H1 (cell line): ENCODE data around the gene SLC5A11. TPM values are rescaled to one million over a fixed set of nuclear protein-coding genes. Genes with fewer than 3 reads are reported as not detected.

ENCODE experiments used
- CTCF ChIA-PET: fragments of 300-600 bp; sonication (Branson Sonifier 250); formaldehyde crosslinking; loops from one replicate; lab custom pipeline; 2021; ENCODE audit not compliant: partially characterized antibody; lab: Charles Lee
- POLR2A ChIA-PET: fragments of 300-600 bp; sonication (Branson Sonifier 250); formaldehyde crosslinking; loops from one replicate; lab custom pipeline; 2021; ENCODE audit warnings: inconsistent platforms; ENCODE audit not compliant: partially characterized antibody; lab: Charles Lee
- DNase-seq, 2 experiments: peaks; one replicate each; pipeline versions ENCODE4 v3.0.0 to v3.0.0-alpha.2; 2010 to 2022; ENCODE audit warnings: low spot score in 2 of 2, low read depth in 1 of 2, mixed read lengths in 1 of 2
- FAIRE-seq: peaks from 2 replicates; lab custom pipeline; 2011; peaks lifted over from hg19 to GRCh38; lab: Jason Lieb, UNC
- H2AFZ ChIP-seq: 2 replicates; pipeline ENCODE4 v1.8.1; 2012; ENCODE audit warnings: low read length, inconsistent platforms
- H2AK5ac ChIP-seq: 2 replicates; pipeline ENCODE4 v1.6.1; 2013; ENCODE audit warnings: low read depth, low read length
- H2BK120ac ChIP-seq: replicated peaks from 2 replicates; pipeline ENCODE3; 2013; ENCODE audit warnings: low read depth, low read length, inconsistent platforms
- H2BK12ac ChIP-seq: 2 replicates; pipeline ENCODE4 v1.6.1; 2013; ENCODE audit warnings: low read depth, low read length
- H2BK15ac ChIP-seq: 2 replicates; pipeline ENCODE4 v1.6.1; 2013; ENCODE audit warnings: low read length
- H2BK20ac ChIP-seq: 2 replicates; pipeline ENCODE4 v1.6.1; 2013; ENCODE audit warnings: low read length
- H2BK5ac ChIP-seq: 2 replicates; pipeline ENCODE4 v1.6.1; 2013; ENCODE audit warnings: low read depth, low read length
- H3K14ac ChIP-seq: 2 replicates; pipeline ENCODE4 v1.6.1; 2013; ENCODE audit warnings: inconsistent platforms; ENCODE audit not compliant: insufficient read length
- H3K18ac ChIP-seq: 2 replicates; pipeline ENCODE4 v1.6.1; 2013; ENCODE audit warnings: low read length; ENCODE audit errors: extremely low read depth
- H3K23ac ChIP-seq: 2 replicates; pipeline ENCODE4 v1.6.1; 2013; ENCODE audit warnings: inconsistent platforms; ENCODE audit not compliant: insufficient read length
- H3K23me2 ChIP-seq: 2 replicates; pipeline ENCODE4 v1.6.1; 2013; ENCODE audit warnings: low read depth, low read length
- H3K27ac ChIP-seq: 2 replicates; pipeline ENCODE4 v1.6.1; 2011; ENCODE audit warnings: low read depth, low read length, inconsistent platforms
- H3K27me3 ChIP-seq, 4 experiments: replicated peaks in 1 of 4; 1 replicate in 1 of 4; 2 replicates in 3 of 4; pipeline versions ENCODE4 v1.6.1 to v1.8.1; 2011 to 2013; ENCODE audit warnings: low read length in 3 of 4, mild to moderate bottlenecking in 3 of 4, inconsistent platforms in 2 of 4, mixed read lengths in 2 of 4, moderate library complexity in 1 of 4; ENCODE audit not compliant: control insufficient read depth in 3 of 4, insufficient read depth in 3 of 4; ENCODE audit errors: extremely low read depth in 1 of 4
- H3K36me3 ChIP-seq, 4 experiments: 2 replicates each; pipeline versions ENCODE4 v1.6.1 to v1.8.1; 2011 to 2013; ENCODE audit warnings: mild to moderate bottlenecking in 4 of 4, low read length in 3 of 4, moderate library complexity in 2 of 4, control low read depth in 1 of 4, inconsistent platforms in 1 of 4; ENCODE audit not compliant: insufficient read depth in 4 of 4, control insufficient read depth in 2 of 4
- H3K4ac ChIP-seq: replicated peaks from 2 replicates; pipeline ENCODE3; 2013; ENCODE audit warnings: low read length, low read depth, mixed read lengths, inconsistent platforms; ENCODE audit not compliant: insufficient read length
- H3K4me1 ChIP-seq, 4 experiments: replicated peaks in 1 of 4; 1 replicate in 1 of 4; 2 replicates in 3 of 4; pipeline versions ENCODE4 v1.6.1 to v1.8.1; 2011 to 2013; ENCODE audit warnings: low read length in 3 of 4, inconsistent platforms in 2 of 4, mixed read lengths in 1 of 4; ENCODE audit not compliant: insufficient read depth in 4 of 4, control insufficient read depth in 3 of 4
- H3K4me2 ChIP-seq, 2 experiments: 2 replicates each; pipeline versions ENCODE4 v1.6.1 to v1.8.1; 2011 to 2013; ENCODE audit warnings: low read depth in 2 of 2, low read length in 2 of 2, control low read depth in 1 of 2, inconsistent platforms in 1 of 2, mild to moderate bottlenecking in 1 of 2; ENCODE audit not compliant: insufficient read depth in 1 of 2
- H3K4me3 ChIP-seq, 4 experiments: fragments of 200-600, 300-600 bp in 1 of 4; sonication (generic), shearing (Covaris generic), sonication (Bioruptor Twin) in 1 of 4; 2 replicates each; pipeline versions ENCODE4 v1.5.1 to v1.8.1; 2011 to 2016; ENCODE audit warnings: low read length in 4 of 4, low read depth in 3 of 4, control low read depth in 2 of 4, inconsistent platforms in 2 of 4, mild to moderate bottlenecking in 2 of 4, mixed read lengths in 1 of 4, moderate library complexity in 1 of 4; ENCODE audit not compliant: insufficient read depth in 2 of 4; ENCODE audit errors: extremely low read depth in 1 of 4
- H3K56ac ChIP-seq: replicated peaks from 2 replicates; pipeline ENCODE3; 2013; ENCODE audit warnings: low read depth, mild to moderate bottlenecking, mixed read lengths, low read length, inconsistent platforms; ENCODE audit not compliant: insufficient read length
- H3K79me1 ChIP-seq: 2 replicates; pipeline ENCODE4 v1.6.1; 2013; ENCODE audit warnings: low read depth, low read length, control low read depth
- H3K79me2 ChIP-seq, 2 experiments: 2 replicates each; pipeline versions ENCODE4 v1.6.1 to v1.8.1; 2012 to 2013; ENCODE audit warnings: low read length in 2 of 2, mild to moderate bottlenecking in 2 of 2, inconsistent platforms in 1 of 2; ENCODE audit not compliant: insufficient read depth in 2 of 2, control insufficient read depth in 1 of 2
- H3K9ac ChIP-seq, 4 experiments: replicated peaks in 1 of 4; 1 replicate in 1 of 4; 2 replicates in 3 of 4; pipeline versions ENCODE4 v1.6.1 to v1.8.1; 2011 to 2013; ENCODE audit warnings: low read depth in 3 of 4, low read length in 3 of 4, control low read depth in 2 of 4, mild to moderate bottlenecking in 2 of 4, moderate library complexity in 2 of 4, inconsistent platforms in 1 of 4; ENCODE audit errors: extremely low read depth in 1 of 4
- H3K9me3 ChIP-seq, 2 experiments: 2 replicates each; pipeline versions ENCODE4 v1.6.1 to v1.8.1; 2012 to 2013; ENCODE audit warnings: mild to moderate bottlenecking in 2 of 2, moderate library complexity in 2 of 2, control low read depth in 1 of 2, inconsistent platforms in 1 of 2, low read depth in 1 of 2, low read length in 1 of 2, mixed read lengths in 1 of 2; ENCODE audit not compliant: insufficient read depth in 2 of 2
- H4K20me1 ChIP-seq, 2 experiments: replicated peaks in 1 of 2; 2 replicates each; pipeline versions ENCODE3 to v1.8.1; 2011 to 2013; ENCODE audit warnings: inconsistent platforms in 2 of 2, low read length in 2 of 2, mild to moderate bottlenecking in 1 of 2; ENCODE audit not compliant: insufficient read depth in 2 of 2, control insufficient read depth in 1 of 2
- H4K5ac ChIP-seq: 2 replicates; pipeline ENCODE4 v1.6.1; 2013; ENCODE audit warnings: low read length, low read depth, mixed read lengths, inconsistent platforms; ENCODE audit not compliant: insufficient read length
- H4K8ac ChIP-seq: 2 replicates; pipeline ENCODE4 v1.8.0; 2013; ENCODE audit warnings: mild to moderate bottlenecking, moderate library complexity, low read length, inconsistent platforms; ENCODE audit not compliant: insufficient read depth; ENCODE audit errors: extremely low read depth
- H4K91ac ChIP-seq: replicated peaks from 2 replicates; pipeline ENCODE3; 2013; ENCODE audit warnings: low read length, mixed read lengths, inconsistent platforms; ENCODE audit not compliant: insufficient read length
- ASH2L ChIP-seq: fragments of 200-600, 300-600 bp; sonication (generic); IDR thresholded peaks from one replicate; pipeline ENCODE4 v1.7.1; 2017; ENCODE audit warnings: low read length
- CEBPB ChIP-seq: IDR thresholded peaks from 2 replicates; pipeline ENCODE4 v1.6.1; 2012; ENCODE audit warnings: low read depth, low read length
- CTBP2 ChIP-seq: IDR thresholded peaks from 2 replicates; pipeline ENCODE4 v1.7.0; 2011; ENCODE audit warnings: borderline replicate concordance, mild to moderate bottlenecking, moderate library complexity, mixed read lengths, low read length; ENCODE audit not compliant: insufficient read depth, insufficient read length
- WGBS, 2 experiments: shearing (Covaris generic) in 1 of 2; methylation state at CpG; one replicate each; pipeline versions ENCODE4 v1.1.6 to v1.1.7; 2013 to 2015; ENCODE audit warnings: low lambda C conversion rate in 2 of 2, mixed read lengths in 2 of 2, inconsistent platforms in 1 of 2, low coverage in 1 of 2, missing lambda C conversion rate in 1 of 2; ENCODE audit not compliant: insufficient replicate concordance in 2 of 2, insufficient coverage in 1 of 2, insufficient read length in 1 of 2; ENCODE audit errors: extremely low coverage in 1 of 2, missing lambda C conversion rate in 1 of 2; 5-methylcytosine and 5-hydroxymethylcytosine counted together
- polyA plus RNA-seq, 7 experiments: library from polyadenylated mRNA; depleted of rRNA in 3 of 7; stranded (reverse) in 5 of 7; unstranded in 2 of 7; fragments of >200 nt in 5 of 7; fragments of 200-250 nt in 2 of 7; gene quantifications; 1 replicate in 5 of 7; 2 replicates in 1 of 7; 4 replicates in 1 of 7; pipeline versions ENCODE4 v1.2.1 to v1.2.3, GENCODE V29; 2011 to 2013; ENCODE audit warnings: missing spikeins in 2 of 7, mixed read lengths in 2 of 7
- total RNA-seq: library from RNA; stranded (reverse); fragmentation: NEBNext Ultra II Directional; extraction: Animal tissue kit (Norgen Biotek cat#: 25700); gene quantifications from 2 replicates; pipeline ENCODE4 v1.2.1, GENCODE V29; 2021

Gene SLC5A11
- total and polyA plus RNA-seq, 2 of the 8 experiments (the other 6 are each of a cell fraction or from before 2014, with no cell fraction given): 0.26 to 0.59 TPM

- no peaks in the 10 kb centered on the region for H3K79me2 ChIP-seq
- H2BK15ac ChIP-seq: no peak overlapping the region
- H2BK5ac ChIP-seq: no peak overlapping the region
- H2AFZ ChIP-seq: no peak overlapping the region
- no peaks in the 10 kb centered on the region for H3K27me3 ChIP-seq
- H2BK20ac ChIP-seq: no peak overlapping the region
- no peak overlapping the region for H2BK120ac ChIP-seq
- no peak overlapping the region for H3K4me2 ChIP-seq
- TF ChIP-seq CEBPB (no peak), CTBP2 (no peak), ASH2L (no peak)
- H3K27ac ChIP-seq: no peak overlapping the region
- H3K36me3 ChIP-seq: no peaks in the 10 kb centered on the region
- no peak overlapping the region for H4K91ac ChIP-seq
- peaks cover 0 to 5% of the 10 kb centered on the region in 2 experiments; a peak in 1 of 4 replicates for H3K9me3 ChIP-seq
- no peak overlapping the region for H3K56ac ChIP-seq
- no peaks in the 10 kb centered on the region for H3K23me2 ChIP-seq
- no peak overlapping the region for H2AK5ac ChIP-seq
- POLR2A ChIA-PET: no interaction called here
- no peak overlapping the region for H2BK12ac ChIP-seq
- no peaks in the 10 kb centered on the region for H3K4me1 ChIP-seq
- H4K20me1 ChIP-seq: no peaks in the 10 kb centered on the region
- H3K9ac ChIP-seq: no peak overlapping the region
- no peak for FAIRE-seq
- CTCF ChIA-PET: interaction anchor here (0.8 kb wide), 2 partner anchors 26 to 59 kb away, joined by 3 read pairs; no protein-coding TSS in a partner anchor
- no peak overlapping the region for H3K4ac ChIP-seq
- no peak overlapping the region for H3K18ac ChIP-seq
- DNase-seq: no peak
- no peak overlapping the region for H3K14ac ChIP-seq
- no peaks in the 10 kb centered on the region for H3K79me1 ChIP-seq
- no peak overlapping the region for H4K8ac ChIP-seq
- H3K23ac ChIP-seq: no peak overlapping the region
- no peak overlapping the region for H4K5ac ChIP-seq
- H3K4me3 ChIP-seq: no peak overlapping the region
- 87% methylated on average over 5 of the region's 5 CpGs; no CpG with 5 or more reads in 1 of the 2 experiments for WGBS, 2 experiments
Observed at GRCh38 chr16:24876231-24876630, 30.5 kb downstream of the SLC5A11 start.
